DMS153 (cell line): Measurements from ENCODE around the gene RNU6-8.

Experiments
- DNase-seq: peaks from one replicate; lab custom pipeline; 2025; lab: John Stamatoyannopoulos, UW

Gene RNU6-8

DNA sequence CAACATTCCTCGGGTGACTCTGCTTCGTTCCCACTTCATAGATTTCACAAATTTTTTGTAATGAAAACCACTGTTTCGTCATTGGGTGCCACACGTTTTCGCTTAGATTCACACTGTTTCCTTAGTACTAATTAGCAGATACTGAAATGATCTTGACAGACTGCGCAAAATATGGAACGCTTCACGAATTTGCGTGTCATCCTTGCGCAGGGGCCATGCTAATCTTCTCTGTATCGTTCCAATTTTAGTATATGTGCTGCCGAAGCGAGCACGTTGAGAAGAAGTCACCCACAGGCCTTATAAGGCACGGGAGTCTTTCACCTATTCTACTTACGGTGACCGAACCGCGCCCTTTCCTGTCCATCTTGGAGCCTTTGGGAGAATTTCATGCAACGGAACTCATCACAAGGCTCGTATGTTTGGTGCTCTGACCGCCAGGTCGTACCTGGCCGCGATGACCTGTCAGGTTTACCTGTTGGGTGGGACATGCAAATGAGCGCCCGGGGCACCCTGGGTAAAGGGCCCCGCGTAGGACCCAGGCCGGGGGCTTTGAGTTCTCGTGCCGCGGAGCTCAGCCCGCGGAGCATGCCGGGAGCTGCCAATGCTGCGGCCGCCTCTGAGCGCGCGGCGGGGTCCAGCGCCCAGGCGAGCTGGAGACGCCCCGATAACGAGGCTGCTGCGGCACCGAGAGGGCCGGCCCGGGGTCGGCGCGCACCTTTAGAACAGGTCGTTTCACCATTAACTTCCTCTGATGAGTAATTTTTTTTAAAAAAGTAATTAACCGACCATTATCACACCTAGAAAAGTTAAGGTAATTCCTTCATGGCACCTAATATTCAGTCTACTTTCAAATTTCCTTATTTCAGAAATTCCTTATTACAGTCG is at the start of gene RNU6-8:
Gene RNU6-8 (minus strand): TSS at position 272 of the 885 bp plus-strand sequence.
- peak; percentile 81 for DNase-seq

DNA sequence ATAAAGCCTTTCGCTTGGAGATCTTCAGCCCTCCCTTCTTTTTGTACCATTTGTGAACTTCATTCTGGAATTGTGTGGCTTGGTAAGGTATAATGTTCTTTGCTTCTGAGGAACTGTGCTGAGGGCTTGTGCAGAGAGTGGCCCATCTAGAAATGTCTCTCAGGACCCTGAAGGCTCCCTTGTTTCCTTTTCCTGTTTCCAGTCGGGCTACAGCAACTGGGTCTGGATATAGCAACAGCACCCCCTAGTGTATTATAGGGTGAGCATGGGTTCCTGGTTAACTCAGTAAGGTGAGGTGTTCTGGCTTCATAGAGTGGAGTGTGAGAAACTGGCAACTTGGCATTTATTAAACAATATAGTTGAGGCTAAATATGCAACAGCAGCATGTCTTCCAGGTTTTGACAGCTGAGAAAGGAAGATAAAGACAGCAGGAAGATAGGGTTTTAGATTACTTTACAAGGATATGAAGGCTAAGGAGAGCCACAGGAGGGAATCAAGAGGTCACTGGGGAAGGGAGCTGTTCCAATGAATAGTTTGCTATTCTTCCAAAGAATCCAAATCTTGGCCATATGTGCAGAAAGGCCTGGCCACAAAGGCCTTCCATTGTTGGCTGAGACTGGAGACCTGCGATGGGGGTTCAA is 49.1 kb upstream of the RNU6-8 start:
- DNase-seq = peak; percentile 15

DNA sequence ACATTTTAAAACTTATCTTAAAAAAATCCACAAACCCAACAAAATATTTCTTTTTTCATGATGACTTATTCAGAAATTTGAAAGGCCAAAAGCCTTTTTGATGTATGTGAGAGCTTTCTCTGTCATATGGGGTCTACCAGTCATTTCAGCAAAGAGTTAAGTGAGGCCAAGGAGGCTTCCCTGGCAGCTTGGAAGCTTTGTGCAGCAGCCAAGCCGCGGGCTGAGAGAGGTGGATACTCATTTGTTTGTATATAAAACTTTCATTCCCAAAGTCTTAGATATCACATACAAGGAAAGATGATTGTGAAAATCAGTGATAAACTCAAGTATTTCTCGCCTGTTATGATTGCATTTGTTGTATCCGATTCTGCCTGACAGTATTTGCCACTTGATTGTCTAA is 48.5 kb upstream of the RNU6-8 start:
- DNase-seq = no peak

DNA sequence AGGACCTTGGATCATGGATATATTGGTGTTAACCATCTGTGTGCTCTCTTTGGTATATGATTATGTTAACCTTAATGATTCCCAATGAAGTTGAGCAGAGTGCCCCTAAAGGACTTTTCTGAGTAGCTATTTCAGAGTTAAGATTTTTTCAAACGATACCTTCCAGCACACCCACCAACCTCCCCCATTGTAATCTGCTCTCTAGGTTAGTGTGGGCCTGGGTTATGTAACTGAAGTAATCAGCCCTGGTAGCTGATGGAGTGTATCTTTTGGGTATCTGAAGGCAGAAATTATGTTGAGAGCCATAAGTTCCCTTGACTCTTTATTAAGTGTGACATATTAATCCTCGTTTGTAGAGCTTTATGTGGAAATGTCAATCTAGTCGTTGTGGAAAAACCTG is 47.6 kb upstream of the RNU6-8 start:
- no peak for DNase-seq

DNA sequence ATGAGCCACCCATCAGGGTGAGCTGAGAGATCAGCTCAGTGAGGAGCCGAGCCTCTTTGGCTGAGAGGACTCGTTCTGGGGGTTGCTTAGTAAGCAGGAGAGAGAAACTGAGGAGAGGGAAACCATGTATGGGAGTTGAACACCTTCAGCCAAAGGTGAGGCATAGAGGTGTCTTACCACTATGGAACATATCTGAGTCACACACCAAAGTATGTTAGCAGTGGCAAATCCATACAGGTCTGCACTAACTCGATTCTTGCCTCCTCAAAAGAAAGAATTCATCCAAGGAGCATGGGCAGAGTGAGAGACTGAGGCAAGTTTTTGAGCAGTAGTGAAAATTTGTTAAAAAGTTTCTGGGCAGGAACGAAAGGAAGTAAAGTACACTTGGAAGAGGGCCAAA is 46.7 kb upstream of the RNU6-8 start:
- DNase-seq = no peak

DNA sequence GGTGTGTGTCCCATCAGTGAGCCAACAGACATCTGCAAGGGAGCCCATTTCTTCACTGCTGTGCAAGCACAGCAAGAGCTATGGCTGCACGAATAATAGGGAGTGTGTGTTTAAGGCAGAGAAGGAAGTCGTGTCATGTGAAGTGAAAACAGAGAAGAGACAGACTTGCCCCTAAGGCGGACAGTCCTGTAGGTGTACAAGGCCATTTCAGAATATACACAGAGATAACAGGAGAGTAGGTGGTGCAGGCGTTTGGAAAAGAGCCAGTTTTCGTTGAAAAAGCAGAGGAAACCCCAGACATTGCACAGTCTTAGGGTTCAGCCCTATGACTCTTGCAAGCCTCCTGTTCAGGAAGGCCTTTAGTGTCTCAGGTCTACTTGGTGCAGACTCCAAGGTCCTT is 46.3 kb upstream of the RNU6-8 start:
- no peak for DNase-seq

- no peak for DNase-seq
Measured at GRCh38 chr14:32246751-32247150, 43.7 kb upstream of the RNU6-8 start.

DNA sequence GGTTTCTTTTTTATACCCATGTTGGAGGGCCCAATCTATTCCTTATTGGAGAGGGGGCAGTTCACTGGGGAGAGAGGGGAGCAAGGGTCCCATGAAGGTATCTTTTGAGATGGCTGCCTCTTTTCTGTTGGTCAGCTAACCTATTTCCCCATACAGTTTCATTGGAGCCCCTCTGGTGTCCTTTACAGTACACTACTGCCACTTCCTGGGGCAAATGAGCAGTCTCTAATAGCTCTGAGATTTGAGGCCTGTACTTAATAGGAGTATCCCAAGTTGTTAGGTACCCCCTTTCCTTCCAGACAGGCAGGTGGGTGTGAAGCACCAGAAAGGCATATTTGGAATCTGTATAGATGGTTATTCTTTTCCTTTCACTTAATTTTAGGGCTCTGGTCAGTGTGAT is 41.3 kb upstream of the RNU6-8 start:
- DNase-seq = no peak

- DNase-seq = no peak
Measured at GRCh38 chr14:32233260-32233659, 30.2 kb upstream of the RNU6-8 start.

- no peak for DNase-seq
Measured at GRCh38 chr14:32232481-32232880, 29.4 kb upstream of the RNU6-8 start.

DNA sequence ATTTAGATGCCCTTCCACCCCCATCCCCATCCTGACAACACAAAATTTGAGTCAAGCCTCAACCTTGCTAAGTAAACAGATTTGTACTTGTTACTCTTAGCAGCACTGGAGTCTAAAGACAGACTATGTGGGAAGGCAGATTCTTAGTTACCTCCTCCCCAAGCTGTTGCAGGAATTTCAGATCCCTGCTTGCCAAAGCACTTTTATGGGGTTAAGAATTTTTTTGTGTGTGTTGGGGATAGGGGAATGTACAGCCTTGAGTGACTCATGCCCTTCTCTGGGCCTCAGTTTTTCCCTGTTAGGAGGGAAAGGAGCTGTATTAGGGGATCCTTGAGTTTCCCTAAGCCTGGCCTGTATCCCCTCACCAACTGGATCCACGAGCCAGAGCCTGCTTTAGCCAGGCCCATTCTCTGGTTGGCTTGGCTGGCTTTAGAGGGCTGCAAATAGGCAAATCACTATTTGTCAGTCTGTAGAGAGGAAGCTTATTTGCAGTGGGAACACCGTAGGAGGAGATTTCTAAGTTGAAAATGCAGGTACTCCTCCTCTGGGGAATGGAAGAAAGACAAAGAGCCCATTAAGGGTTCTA is 27.7 kb upstream of the RNU6-8 start:
- no peak for DNase-seq

DNA sequence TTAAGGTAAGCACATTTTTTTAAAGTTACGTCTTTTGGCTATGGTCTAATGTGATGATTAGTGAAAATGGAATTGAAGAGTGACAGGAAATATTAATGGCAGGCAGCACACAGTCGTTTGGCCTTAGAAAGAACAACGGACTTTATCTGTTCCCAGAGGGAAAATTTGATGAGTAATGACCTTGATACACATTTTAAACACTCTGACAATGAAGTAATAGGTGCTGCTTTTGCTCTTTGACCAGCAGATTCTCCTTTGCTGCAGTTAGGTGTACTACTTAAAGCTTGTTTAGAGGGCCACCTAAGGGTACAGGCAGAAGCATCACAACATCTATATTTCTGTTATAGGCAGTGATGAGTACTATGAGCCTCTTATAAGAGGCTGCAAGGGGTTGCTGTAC is 27.1 kb upstream of the RNU6-8 start:
- DNase-seq = no peak

DNA sequence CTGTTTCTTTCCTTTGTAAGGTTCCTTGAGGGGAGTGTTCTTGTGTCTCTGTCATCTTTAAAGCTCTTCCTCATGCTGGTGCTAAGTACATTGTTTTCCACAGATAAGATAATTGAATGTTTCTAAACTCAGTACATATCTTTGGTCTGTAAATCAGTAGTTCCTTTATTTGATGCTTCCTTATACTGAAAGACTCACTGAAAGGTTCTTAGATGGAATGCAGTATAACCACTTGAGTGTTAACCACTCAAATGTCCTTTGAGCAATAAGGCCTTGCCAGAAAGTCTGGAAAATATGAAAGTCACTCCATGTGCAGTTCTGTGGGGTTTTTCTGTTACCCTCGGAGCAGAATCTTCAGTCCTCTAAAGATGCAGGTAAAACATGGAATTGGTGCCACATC is 23.0 kb upstream of the RNU6-8 start:
- DNase-seq = no peak

GRCh38 chr14:32225378-32225920 is 22.4 kb upstream of the RNU6-8 start:
- no peak for DNase-seq

- peak; percentile 20 for DNase-seq
Measured at GRCh38 chr14:32224737-32225377, 21.8 kb upstream of the RNU6-8 start.

DNA sequence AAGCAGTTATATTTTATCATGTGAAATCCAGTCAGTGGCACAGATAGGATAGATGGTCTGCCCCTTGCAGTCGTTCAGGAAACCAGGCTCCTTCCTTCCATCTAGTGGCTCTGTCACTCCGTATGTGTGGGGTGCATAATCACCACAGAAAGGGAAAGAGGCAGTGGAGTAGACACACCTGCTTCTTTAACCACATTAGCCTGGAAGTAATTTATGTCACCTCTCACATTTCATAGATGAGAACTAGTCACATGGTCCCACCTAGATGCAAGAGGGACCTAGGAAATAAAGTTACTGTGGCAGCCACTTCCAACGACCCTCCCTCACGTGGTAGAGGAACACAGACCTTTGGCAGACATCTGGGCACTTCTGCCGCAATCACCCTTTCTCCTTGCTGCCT is 14.2 kb upstream of the RNU6-8 start:
- DNase-seq = peak; percentile 53

GRCh38 chr14:32212833-32213232 is 9.8 kb upstream of the RNU6-8 start:
- DNase-seq = no peak

DNA sequence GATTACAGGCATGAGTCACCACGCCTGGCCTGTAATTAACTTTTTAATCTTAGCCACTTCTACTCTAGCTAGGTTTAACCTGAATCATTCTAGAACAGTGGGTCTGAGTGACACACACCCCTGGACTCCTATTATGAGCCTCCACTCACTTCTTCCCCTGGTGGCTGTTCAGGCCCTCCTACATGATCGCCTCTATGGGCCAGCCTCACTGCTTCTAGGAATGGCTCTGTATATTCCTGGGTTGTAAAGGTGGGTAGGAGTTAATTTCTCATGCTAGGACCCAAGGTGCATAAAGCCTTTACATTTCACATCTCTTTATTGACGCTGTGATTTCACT is 8.0 kb upstream of the RNU6-8 start:
- no peak for DNase-seq

GRCh38 chr14:32209471-32209870 is 6.4 kb upstream of the RNU6-8 start:
- DNase-seq = no peak

DNA sequence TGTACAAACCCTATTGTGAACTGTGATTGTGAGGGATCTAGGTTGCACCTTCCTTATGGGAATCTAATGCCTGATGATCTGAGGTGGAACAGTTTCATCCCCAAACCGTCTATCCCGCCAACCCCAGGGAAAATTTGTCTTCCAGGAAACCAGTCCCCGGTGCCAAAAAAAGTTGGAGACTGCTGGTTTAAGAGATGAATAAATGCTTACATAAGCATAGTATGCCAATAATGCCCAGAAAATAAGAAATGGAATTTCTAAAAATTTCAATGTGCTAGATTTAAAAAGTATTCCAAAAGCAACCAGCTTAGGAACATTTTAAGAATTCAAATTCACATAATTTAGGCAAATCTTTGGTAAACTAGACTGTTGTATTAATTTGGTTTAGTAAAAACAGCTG is 5.4 kb upstream of the RNU6-8 start:
- DNase-seq = no peak

- DNase-seq = no peak
Measured at GRCh38 chr14:32206552-32206951, 3.5 kb upstream of the RNU6-8 start.

GRCh38 chr14:32205984-32206383 is 2.9 kb upstream of the RNU6-8 start:
- no peak for DNase-seq

GRCh38 chr14:32205554-32205953 is 2.5 kb upstream of the RNU6-8 start:
- no peak for DNase-seq
